ENCODE data around the gene TBCCD1. TPM values are rescaled to one million over a fixed set of nuclear protein-coding genes. Genes with fewer than 3 reads are reported as not detected.
"Not testable (repeated sequence)": the region's sequence is repeated elsewhere in the genome, so short reads cannot be mapped to it uniquely, and the experiment has no call there.

The TBCCD1 gene
- polyA plus RNA-seq, 1 donor, result 12.0 TPM

- DNase-seq (ENCODE audit: low read depth), result no peak
Measured at GRCh38 chr3:186596568-186597287, 29.6 kb upstream of the TBCCD1 start.

DNA sequence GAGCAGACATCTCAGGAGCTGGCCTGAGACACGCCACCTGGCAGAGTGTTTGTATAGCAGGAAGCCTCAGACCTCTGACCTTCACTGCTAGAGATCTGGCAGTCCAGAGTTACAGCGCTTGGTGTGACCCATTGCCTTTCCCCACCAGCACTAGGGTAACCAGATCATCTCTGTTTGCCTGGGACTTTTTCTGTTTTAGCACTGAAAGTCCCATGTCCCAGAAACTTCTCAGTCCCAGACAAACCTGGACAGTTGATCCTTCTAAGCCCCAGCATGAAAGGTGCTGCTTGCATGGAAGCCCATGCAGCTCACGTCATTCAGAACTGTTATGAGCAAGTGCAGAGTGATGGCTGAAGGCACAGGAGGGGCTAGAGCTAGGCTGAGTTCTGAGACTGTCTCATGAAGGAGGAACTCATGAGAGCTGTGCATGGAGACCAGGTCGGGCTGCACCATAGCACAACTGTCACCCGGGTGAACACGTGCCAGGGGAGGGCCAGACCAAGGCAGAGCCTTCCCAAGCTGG lies 27.5 kb upstream of the TBCCD1 start:
- DNase-seq (ENCODE audit: low read depth), result no peak

- no peak for DNase-seq (ENCODE audit: low read depth)
Measured at GRCh38 chr3:186593862-186594261, 26.7 kb upstream of the TBCCD1 start.

- no peak for DNase-seq (ENCODE audit: low read depth)
Measured at GRCh38 chr3:186592682-186593081, 25.5 kb upstream of the TBCCD1 start.

- DNase-seq (ENCODE audit: low read depth), result no peak
Measured at GRCh38 chr3:186590580-186591295, 23.6 kb upstream of the TBCCD1 start.

DNA sequence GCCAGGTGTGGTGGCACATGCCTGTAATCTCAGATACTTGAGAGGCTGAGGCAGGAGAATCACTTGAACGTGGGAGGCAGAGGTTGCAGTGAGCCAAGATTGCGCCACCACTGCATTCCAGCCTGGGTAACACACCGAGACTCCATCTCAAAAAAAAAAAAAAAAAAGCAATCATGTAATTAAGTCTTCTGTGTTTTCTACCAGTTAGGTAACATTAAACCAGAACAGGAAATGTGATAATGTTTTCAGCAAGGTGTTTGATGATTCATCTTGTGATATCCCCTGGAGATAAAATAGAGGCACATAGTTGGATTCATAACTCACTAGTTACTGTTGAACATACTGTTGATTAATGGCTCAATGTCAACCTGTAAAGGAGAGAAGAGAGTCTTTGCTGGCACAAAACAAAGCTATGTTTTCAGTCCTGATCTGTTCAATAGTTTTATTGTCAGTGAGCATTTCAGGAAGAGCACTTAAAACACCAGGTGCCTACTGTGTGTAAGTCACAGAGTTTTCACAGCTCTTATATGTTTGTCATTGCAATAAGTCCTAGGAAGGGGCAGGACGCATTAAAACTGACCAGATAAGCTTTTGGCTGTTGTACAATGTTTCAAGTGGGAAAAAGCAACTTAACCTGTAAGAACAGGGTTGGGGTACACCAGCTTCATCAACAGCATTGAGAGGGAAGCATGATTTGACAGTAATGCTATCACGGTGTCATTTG lies 22.9 kb upstream of the TBCCD1 start:
- no peak for DNase-seq (ENCODE audit: low read depth)

DNA sequence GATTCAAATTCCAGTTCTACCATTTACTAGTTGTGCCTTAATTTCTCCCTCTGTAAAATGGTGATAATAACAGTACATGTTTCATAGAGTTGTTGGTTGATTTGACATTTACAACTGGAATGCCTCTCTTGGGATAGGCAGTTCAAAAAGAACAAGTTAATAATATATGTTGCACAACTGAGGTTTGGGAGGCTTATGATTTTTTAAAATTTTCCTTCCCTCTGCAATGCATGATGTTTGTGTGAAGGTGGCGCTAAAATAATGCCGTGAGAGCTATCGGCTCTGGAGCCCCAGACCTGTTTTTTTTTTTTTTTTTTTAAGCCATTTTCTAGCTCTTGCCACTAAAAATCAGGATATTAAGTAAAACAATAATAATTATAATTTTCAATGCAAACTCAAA lies 22.0 kb upstream of the TBCCD1 start:
- DNase-seq (ENCODE audit: low read depth), result no peak

DNA sequence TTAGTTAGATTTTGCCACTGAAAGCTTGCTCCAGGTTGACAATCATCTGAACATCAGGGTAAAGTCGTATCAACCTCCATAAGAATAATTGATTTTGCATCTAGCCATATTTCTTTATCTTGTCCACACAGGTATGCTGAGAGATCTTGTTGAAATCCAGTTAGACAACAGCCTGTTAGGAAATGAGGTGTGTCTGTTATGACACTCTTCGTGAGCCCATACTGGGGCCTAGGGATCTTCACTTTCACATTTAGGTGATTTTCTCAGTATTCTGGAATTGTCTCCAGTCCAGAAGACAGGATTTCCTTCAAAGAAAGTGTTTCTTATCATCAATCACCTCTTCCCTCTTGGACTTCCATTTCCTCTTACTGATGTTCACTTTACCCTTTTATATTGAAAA lies 21.5 kb upstream of the TBCCD1 start:
- no peak for DNase-seq (ENCODE audit: low read depth)

- DNase-seq (ENCODE audit: low read depth), result no peak
Measured at GRCh38 chr3:186587183-186587582, 20.0 kb upstream of the TBCCD1 start.

- not testable (repeated sequence) for DNase-seq (ENCODE audit: low read depth)
Measured at GRCh38 chr3:186586245-186586644, 19.1 kb upstream of the TBCCD1 start.

GRCh38 chr3:186583831-186584230 lies 16.7 kb upstream of the TBCCD1 start:
- no peak for DNase-seq (ENCODE audit: low read depth)

- no peak for DNase-seq (ENCODE audit: low read depth)
Measured at GRCh38 chr3:186582541-186582940, 15.4 kb upstream of the TBCCD1 start.

DNA sequence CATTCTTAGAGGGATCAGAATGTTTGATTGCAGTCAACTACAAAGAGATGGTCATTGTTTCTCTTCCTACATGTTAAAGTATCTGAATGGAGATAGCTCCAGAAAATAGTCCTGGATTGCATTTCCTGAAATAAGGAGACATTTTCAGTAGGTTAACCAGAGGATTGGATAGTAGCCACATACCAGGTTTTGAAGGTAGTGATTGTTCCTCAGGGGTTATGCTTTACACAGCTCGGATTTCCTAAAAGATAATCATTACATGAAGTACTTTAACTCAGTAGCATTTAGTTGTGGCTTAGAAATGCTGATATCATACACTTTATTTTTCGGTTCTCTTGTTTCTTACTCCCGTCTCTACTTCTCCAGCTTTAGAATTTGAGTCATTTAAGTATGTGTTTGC lies 13.6 kb upstream of the TBCCD1 start:
- no peak for DNase-seq (ENCODE audit: low read depth)

DNA sequence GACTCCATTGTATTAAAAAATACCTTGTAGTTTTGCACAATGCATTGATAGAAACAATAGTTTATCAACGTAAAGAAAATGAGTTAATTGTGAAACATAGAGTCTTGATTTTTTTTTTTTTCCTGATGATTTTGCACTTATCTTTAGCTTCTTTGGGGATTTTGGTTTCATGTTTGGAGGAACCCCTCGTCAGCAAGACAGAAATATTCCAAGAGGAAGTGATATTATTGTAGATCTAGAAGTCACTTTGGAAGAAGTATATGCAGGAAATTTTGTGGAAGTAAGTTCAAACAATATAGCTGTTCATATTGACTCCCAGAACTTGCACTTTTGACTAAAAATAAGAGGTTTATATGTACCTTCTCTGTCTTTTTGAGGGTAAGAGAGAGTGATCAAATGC lies 10.4 kb upstream of the TBCCD1 start:
- DNase-seq (ENCODE audit: low read depth), result no peak

GRCh38 chr3:186571644-186572013 lies 4.5 kb upstream of the TBCCD1 start:
- DNase-seq (ENCODE audit: low read depth), result no peak

DNA sequence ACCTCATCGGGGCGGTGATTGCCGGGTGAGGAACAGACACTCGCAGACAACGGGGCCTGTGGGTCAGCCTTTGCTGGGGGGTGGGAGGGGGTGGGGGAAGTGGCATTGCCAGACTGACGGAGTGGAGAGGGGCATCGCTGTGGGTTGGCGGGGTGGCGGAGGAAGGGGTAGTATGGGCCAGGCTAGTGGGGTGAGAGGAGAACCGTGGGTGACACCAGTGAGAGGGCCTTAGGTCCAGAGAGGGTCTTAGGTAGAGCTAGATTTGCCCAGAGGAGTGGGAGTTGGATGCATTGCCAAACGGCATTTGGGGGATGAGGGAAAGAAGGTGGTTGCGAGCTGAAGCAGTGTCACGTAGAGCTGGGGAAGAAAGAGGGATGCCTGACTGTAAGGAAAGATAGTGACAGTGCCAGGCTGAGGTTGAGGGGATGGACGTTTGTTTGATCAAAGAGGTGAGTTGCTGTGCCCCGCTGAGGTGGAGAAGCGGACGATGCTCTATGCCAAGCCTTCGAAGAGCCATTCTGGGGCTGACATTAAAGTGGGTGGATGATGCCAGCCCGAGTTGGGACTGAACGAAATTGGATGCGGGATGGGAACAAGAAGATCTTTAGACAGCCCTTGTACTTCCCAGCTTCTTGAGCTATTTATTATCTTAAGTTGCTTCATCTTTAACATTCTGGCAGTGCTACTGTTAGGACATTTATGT lies 4.0 kb upstream of the TBCCD1 start:
- no peak for DNase-seq (ENCODE audit: low read depth)

DNA sequence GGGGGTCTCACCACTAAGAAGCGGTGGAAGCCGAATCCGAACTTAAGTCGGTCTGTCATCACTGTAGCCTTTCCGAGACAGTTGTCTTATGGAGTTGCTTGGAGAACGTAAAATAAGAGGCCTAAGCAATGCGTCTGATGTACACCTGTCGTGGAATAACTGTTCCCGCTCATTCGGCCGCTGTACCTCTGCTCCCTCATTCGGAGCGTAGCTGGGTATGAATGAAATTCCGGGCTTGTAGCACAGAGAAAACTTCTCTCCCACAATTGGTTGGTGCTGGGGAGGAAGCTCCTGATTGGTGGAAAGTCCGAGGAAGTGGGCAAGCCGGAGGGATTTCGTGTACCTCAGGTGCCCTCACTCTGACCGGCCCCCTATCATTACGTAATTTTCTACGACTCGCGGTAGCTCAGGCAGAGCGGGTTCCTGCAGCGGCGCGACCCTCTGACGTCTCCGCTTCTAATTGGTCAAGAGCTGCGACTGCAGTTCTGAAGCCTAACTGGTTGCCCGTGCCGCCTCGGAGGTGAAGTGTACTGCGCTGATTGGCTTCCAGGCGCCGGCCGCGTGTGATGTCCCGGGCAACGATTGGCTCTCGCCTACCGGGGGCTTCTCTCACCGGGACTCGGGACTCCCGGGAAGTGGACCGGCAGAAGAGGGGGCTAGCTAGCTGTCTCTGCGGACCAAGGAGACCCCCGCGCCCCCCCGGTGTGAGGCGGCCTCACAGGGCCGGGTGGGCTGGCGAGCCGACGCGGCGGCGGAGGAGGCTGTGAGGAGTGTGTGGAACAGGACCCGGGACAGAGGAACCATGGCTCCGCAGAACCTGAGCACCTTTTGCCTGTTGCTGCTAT lies 3.2 kb upstream of the TBCCD1 start, which contains the start of gene DNAJB11:
Gene DNAJB11 (plus strand): TSS at position 625 of the 845 bp plus-strand sequence. CDS start 178 bp downstream, at position 803.
- DNase-seq (ENCODE audit: low read depth), result peak; percentile 100

- DNase-seq (ENCODE audit: low read depth), result no peak
Measured at GRCh38 chr3:186569779-186570095, 2.6 kb upstream of the TBCCD1 start.

- DNase-seq (ENCODE audit: low read depth), result not testable (repeated sequence)
Measured at GRCh38 chr3:186569361-186569760, 2.2 kb upstream of the TBCCD1 start.

DNA sequence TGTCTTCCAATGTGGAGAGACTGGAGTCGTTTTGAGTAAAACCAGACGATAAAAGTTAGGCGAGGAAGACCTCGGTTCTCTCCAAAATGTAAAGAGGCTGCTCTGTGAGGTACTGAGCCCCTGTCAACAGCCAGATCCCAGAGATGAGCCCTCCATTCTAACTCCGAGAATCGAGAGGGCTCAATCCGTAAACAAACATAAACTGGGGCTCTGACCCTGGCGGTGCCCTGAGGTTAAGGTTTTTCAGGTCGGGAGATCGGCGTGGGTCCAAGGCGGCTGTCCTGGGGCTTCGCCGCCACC lies 417 bp downstream of the TBCCD1 start:
- DNase-seq (ENCODE audit: low read depth), result no peak

GRCh38 chr3:186564586-186564985 lies 2.6 kb downstream of the TBCCD1 start:
- DNase-seq (ENCODE audit: low read depth), result no peak
